Kidney (tissue), 14 donors: Measurements from ENCODE around the gene ZNF410. TPM values are rescaled to one million over a fixed set of nuclear protein-coding genes. Genes with fewer than 3 reads are reported as not detected.

Source experiments
- DNase-seq, 5 donors: peaks; one replicate each; pipeline ENCODE4 v3.0.0-alpha.2; 2013 to 2020
- FAIRE-seq: peaks from 2 replicates; lab custom pipeline; 2012; peaks lifted over from hg19 to GRCh38; lab: Jason Lieb, UNC
- H3K27ac ChIP-seq, 2 donors: one replicate each; pipeline ENCODE4 v1.7.0; 2013; ENCODE audit warnings: low read depth in 2 of 2, low read length in 2 of 2, inconsistent platforms in 1 of 2
- H3K27me3 ChIP-seq: one replicate; pipeline ENCODE4 v1.7.1; 2013; ENCODE audit warnings: low read length, inconsistent platforms; ENCODE audit not compliant: control insufficient read depth, insufficient read depth
- H3K36me3 ChIP-seq, 3 donors: one replicate each; pipeline versions ENCODE4 v1.7.0 to v1.7.1; 2013; ENCODE audit warnings: low read length in 3 of 3, control low read depth in 1 of 3, inconsistent platforms in 1 of 3; ENCODE audit not compliant: insufficient read depth in 3 of 3, control insufficient read depth in 2 of 3
- H3K4me1 ChIP-seq, 3 donors: one replicate each; pipeline versions ENCODE4 v1.7.0 to v1.7.1; 2013; ENCODE audit warnings: low read length in 3 of 3, inconsistent platforms in 1 of 3, low read depth in 1 of 3; ENCODE audit not compliant: control insufficient read depth in 2 of 3, insufficient read depth in 2 of 3
- H3K4me3 ChIP-seq, 3 donors: one replicate each; pipeline versions ENCODE4 v1.7.0 to v1.8.1; 2013; ENCODE audit warnings: low read length in 3 of 3, control low read depth in 1 of 3, inconsistent platforms in 1 of 3
- H3K9ac ChIP-seq, 3 donors: one replicate each; pipeline versions ENCODE4 v1.7.0 to v1.7.1; 2013; ENCODE audit warnings: low read length in 3 of 3, control low read depth in 1 of 3, inconsistent platforms in 1 of 3
- H3K9me3 ChIP-seq, 3 donors: one replicate each; pipeline versions ENCODE4 v1.7.0 to v1.7.1; 2013; ENCODE audit warnings: low read length in 3 of 3, control low read depth in 1 of 3, inconsistent platforms in 1 of 3; ENCODE audit not compliant: control insufficient read depth in 2 of 3, insufficient read depth in 1 of 3
- intact Hi-C: fragments of 100-400 bp; cut with DNase I; formaldehyde crosslinking; loops from one replicate; pipeline ENCODE4 v1.11.1; 2022
- polyA plus RNA-seq: library from polyadenylated mRNA; stranded (reverse); fragments of 350-450 nt; fragmentation: Illumina TruSeq; extraction: RNeasy Lipid Tissue Mini Kit (QIAGEN cat#74804); gene quantifications from one replicate; pipeline ENCODE4 v1.2.3, GENCODE V29; 2014; ENCODE audit warnings: low read depth, low replicate concordance; ENCODE audit not compliant: insufficient read depth
- total RNA-seq: library from RNA; stranded (reverse); fragmentation: NEBNext Ultra II Directional; extraction: Animal tissue kit (Norgen Biotek cat#: 25700); gene quantifications from one replicate; pipeline ENCODE4 v1.2.1, GENCODE V29; 2021
- TF ChIP-seq, protein P1 (sequence below): IDR thresholded peaks from 3 replicates; pipeline ENCODE4 v1.5.1; 2012; ENCODE audit warnings: mild to moderate bottlenecking, moderate library complexity, borderline replicate concordance; ENCODE audit not compliant: insufficient read depth; ENCODE audit errors: extremely low read depth
- donor health status: control.
- donor health status: control.
- donor health status: control.
- donor health status: control.
- donor health status: control.
- donor health status: DM: yes; HTN: yes; CAD: no.
- donor health status: Normal renal cell carcinoma (clear cell type).

Gene ZNF410
- total and polyA plus RNA-seq, 2 donors from 2014 or later: 35.8 to 43.2 TPM

DNA sequence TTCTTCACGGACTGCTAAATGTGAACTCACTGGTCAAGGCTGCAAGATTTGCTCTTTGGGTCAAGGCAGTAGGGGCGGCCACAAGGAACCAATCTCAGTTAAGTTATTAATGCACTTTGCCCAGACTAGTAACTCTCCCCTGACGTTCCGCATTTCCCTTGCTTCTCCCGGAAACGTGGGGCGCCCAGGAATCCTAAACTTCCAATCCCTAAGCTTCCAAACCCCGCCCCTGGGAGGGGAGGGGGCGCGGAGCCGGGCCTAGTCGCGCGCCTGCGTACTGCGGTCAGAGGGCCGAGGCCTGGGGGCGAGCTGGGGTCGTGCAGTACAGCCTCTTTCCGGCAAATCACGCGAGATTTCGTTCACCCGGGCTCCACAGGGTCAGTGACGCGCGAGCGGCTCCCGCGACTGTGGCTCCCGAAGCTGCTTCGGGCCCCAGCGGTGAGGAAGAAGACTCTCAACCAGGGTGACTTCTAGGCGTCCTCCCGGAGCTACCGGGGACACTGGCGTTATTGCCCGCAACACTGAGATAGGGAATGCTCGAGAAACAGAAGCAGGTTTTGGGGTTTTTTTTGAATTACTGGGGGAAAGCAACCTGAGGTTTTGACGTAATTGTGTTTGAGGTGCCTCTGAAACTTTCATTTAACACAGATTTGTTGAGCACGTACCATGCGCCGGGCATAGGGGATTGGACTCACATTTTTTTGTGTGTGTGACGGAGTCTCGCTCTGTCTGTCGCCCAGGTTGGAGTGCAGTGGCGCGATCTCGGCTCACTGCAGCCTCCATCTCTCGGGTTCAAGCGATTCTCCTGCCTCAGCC, 34.9 kb upstream of the ZNF410 start, which contains the start of gene PTGR2:
PTGR2 (plus strand) TSS at position 265 of the 816 bp plus-strand sequence. CDS start 7,032 bp downstream, outside the sequence.
- Histone ChIP-seq H3K9ac (peak within 1 kb of the TSS; percentile 68 to 100 (median 93)), H3K9me3 (no peaks in the 10 kb centered on the region), H3K27me3 (no peaks in the 10 kb centered on the region), H3K36me3 (no peaks in the 10 kb centered on the region), H3K27ac (peak within 1 kb of the TSS; percentile 97 to 98), H3K4me1 (peaks cover 0 to 4% (median 2%) of the 10 kb centered on the region in 3 donors), H3K4me3 (peak within 1 kb of the TSS; percentile 81 to 96 (median 90))
- TF ChIP-seq, protein P1, sequence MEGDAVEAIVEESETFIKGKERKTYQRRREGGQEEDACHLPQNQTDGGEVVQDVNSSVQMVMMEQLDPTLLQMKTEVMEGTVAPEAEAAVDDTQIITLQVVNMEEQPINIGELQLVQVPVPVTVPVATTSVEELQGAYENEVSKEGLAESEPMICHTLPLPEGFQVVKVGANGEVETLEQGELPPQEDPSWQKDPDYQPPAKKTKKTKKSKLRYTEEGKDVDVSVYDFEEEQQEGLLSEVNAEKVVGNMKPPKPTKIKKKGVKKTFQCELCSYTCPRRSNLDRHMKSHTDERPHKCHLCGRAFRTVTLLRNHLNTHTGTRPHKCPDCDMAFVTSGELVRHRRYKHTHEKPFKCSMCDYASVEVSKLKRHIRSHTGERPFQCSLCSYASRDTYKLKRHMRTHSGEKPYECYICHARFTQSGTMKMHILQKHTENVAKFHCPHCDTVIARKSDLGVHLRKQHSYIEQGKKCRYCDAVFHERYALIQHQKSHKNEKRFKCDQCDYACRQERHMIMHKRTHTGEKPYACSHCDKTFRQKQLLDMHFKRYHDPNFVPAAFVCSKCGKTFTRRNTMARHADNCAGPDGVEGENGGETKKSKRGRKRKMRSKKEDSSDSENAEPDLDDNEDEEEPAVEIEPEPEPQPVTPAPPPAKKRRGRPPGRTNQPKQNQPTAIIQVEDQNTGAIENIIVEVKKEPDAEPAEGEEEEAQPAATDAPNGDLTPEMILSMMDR: no peak
- DNase-seq (peak; percentile 98 to 99 (median 98)), FAIRE-seq (peak; percentile 76)
- intact Hi-C loops: no loop called here

DNA sequence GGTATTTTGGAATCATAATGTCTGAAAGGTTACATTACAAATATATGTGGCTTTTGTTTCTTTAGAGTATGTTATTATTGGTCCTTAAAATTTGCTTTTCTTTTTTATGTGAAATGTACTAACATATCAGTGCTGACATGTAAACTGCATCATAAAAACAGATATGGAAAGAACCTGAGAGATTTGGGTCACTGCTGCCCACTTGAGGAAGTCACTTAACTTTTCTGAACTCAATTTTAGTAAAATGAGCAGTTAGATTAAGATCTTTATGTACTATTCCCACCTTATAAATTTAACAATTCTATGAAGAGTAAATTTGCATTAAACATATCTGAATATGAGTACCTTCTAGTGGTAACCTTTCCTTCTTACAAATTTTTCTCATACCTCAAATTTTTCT, 27.5 kb upstream of the ZNF410 start:
- peaks cover 0 to 6% (median 2%) of the 10 kb centered on the region in 3 donors for H3K36me3 ChIP-seq
- no peaks in the 10 kb centered on the region for H3K4me1 ChIP-seq
- H3K9ac ChIP-seq: no peak overlapping the region
- no peak overlapping the region for H3K4me3 ChIP-seq
- no peaks in the 10 kb centered on the region for H3K27me3 ChIP-seq
- FAIRE-seq (no peak), DNase-seq (no peak)
- H3K9me3 ChIP-seq: no peaks in the 10 kb centered on the region
- no peak overlapping the region for H3K27ac ChIP-seq
- TF ChIP-seq, protein P1: no peak
- intact Hi-C loops: no loop called here

DNA sequence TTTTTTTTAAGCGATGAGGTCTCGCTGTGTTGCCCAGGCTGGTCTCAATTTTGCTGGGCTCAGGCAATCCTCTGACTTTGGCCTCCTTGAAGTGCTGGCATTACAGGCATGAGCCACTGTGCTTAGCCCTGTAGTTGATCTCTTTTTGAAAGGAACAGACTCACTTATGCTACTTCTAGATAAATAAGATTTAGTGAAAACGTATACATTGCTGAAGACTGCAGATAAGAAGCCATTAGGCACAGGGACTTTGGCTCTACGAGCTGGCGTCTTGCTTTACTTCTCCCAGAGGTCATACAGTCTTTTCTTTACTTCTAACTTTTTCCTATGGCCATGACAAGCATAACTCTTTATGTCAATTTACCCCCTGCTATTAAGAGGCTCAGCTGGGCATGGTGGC, 25.6 kb upstream of the ZNF410 start:
- Histone ChIP-seq H3K9ac (no peak overlapping the region), H3K4me3 (no peak overlapping the region), H3K27ac (no peak overlapping the region), H3K27me3 (no peaks in the 10 kb centered on the region), H3K9me3 (no peaks in the 10 kb centered on the region), H3K36me3 (peaks cover 0 to 6% (median 2%) of the 10 kb centered on the region in 3 donors), H3K4me1 (no peaks in the 10 kb centered on the region)
- TF ChIP-seq, protein P1: no peak
- FAIRE-seq (no peak), DNase-seq (no peak)
- intact Hi-C loops: no loop called here
